Tibial nerve (tissue), 4 donors: Measurements from ENCODE around the gene MAGEA2. TPM values are rescaled to one million over a fixed set of nuclear protein-coding genes. Genes with fewer than 3 reads are reported as not detected.
"Not testable (repeated sequence)": the region's sequence is repeated elsewhere in the genome, so short reads cannot be mapped to it uniquely, and the experiment has no call there.

Source experiments
- DNase-seq, 2 donors: peaks; one replicate each; pipeline ENCODE4 v3.0.0-alpha.2; 2019; ENCODE audit warnings: low spot score in 2 of 2
- H3K27ac ChIP-seq, 4 donors: fragments of 200-600 bp; sonication (generic) in 3 of 4; one replicate each; pipeline ENCODE4 v1.5.1; 2017 to 2019; ENCODE audit warnings: mild to moderate bottlenecking in 1 of 4
- H3K27me3 ChIP-seq, 2 donors: fragments of 200-600 bp; sonication (generic) in 1 of 2; one replicate each; pipeline versions ENCODE4 v1.5.1 to v1.6.0; 2017 to 2019
- H3K36me3 ChIP-seq, 3 donors: fragments of 200-600 bp; sonication (generic); one replicate each; pipeline ENCODE4 v1.5.1; 2018 to 2019
- H3K4me1 ChIP-seq, 4 donors: fragments of 200-600 bp; sonication (generic) in 3 of 4; one replicate each; pipeline ENCODE4 v1.5.1; 2017 to 2019
- H3K4me3 ChIP-seq, 4 donors: fragments of 200-600 bp; sonication (generic) in 3 of 4; one replicate each; pipeline ENCODE4 v1.5.1; 2017 to 2019; ENCODE audit warnings: mild to moderate bottlenecking in 1 of 4, moderate library complexity in 1 of 4
- H3K9me3 ChIP-seq, 4 donors: fragments of 200-600 bp; sonication (generic) in 3 of 4; one replicate each; pipeline ENCODE4 v1.5.1; 2017 to 2019
- CTCF ChIP-seq, 5 experiments: fragments of 200-600 bp in 3 of 5; fragments of 450-650 bp in 2 of 5; sonication (generic) in 3 of 5; IDR thresholded peaks; one replicate each; pipeline ENCODE4 v1.5.1; 2016 to 2019; ENCODE audit warnings: antibody characterized with exemption in 5 of 5, mild to moderate bottlenecking in 3 of 5, moderate library complexity in 2 of 5
- EP300 ChIP-seq, 2 donors: sonication (generic); formaldehyde crosslinking; IDR thresholded peaks; one replicate each; pipeline ENCODE4 v1.6.1; 2017; ENCODE audit warnings: antibody characterized with exemption in 2 of 2, mild to moderate bottlenecking in 1 of 2
- POLR2A ChIP-seq, 2 donors: fragments of 450-650 bp; IDR thresholded peaks; one replicate each; pipeline ENCODE4 v1.6.1; 2017; ENCODE audit warnings: antibody characterized with exemption in 2 of 2, mild to moderate bottlenecking in 2 of 2, moderate library complexity in 2 of 2
- WGBS, 2 donors: methylation state at CpG; one replicate each; pipeline ENCODE4 v1.1.5; 2018; 5-methylcytosine and 5-hydroxymethylcytosine counted together
- total RNA-seq, 4 donors: library from RNA; depleted of rRNA; stranded (reverse); fragments of >200 nt; gene quantifications; one replicate each; pipeline ENCODE4 v1.1.0, GENCODE V29; 2016

MAGEA2 gene
- total RNA-seq, 4 donors from 2014 or later, result not detected

GRCh38 chrX:152725409-152725808, 28.2 kb downstream of the MAGEA2 start:
- no peaks in the 10 kb centered on the region for H3K9me3 ChIP-seq
- no peak for DNase-seq
- H3K4me3 ChIP-seq, result no peak overlapping the region
- TF ChIP-seq CTCF (IDR thresholded peaks at IDR 0.05), result no peak
- no peak for TF ChIP-seq POLR2A (IDR thresholded peaks at IDR 0.05)
- TF ChIP-seq EP300 (IDR thresholded peaks at IDR 0.05), result no peak
- WGBS, 2 donors, result 66 to 79% methylated on average over 7 of the region's 7 CpGs
- no peak overlapping the region for H3K27ac ChIP-seq
- no peaks in the 10 kb centered on the region for H3K4me1 ChIP-seq
- H3K27me3 ChIP-seq, result no peaks in the 10 kb centered on the region
- H3K36me3 ChIP-seq, result no peaks in the 10 kb centered on the region

- not testable (repeated sequence) for H3K36me3 ChIP-seq, H3K27me3 ChIP-seq, H3K4me3 ChIP-seq, H3K27ac ChIP-seq, H3K9me3 ChIP-seq, H3K4me1 ChIP-seq, DNase-seq
- no CpG with 5 or more reads among the region's 35 CpGs for WGBS, 2 donors
Measured at GRCh38 chrX:152713815-152714787, 39.5 kb downstream of the MAGEA2 start, which contains the start of gene MAGEA2B. TSS of gene MAGEA2B (plus strand) at chrX:152714628. CDS start at chrX:152717107, 2,479 bp downstream.

GRCh38 chrX:152713195-152713594, 40.4 kb downstream of the MAGEA2 start:
- WGBS, 2 donors, result no CpG with 5 or more reads among the region's 5 CpGs
- not testable (repeated sequence) for H3K36me3 ChIP-seq, H3K27ac ChIP-seq, DNase-seq, H3K9me3 ChIP-seq, H3K27me3 ChIP-seq, H3K4me1 ChIP-seq, H3K4me3 ChIP-seq

GRCh38 chrX:152709173-152709572, 44.5 kb downstream of the MAGEA2 start, which contains the start of gene CSAG2:
TSS of gene CSAG2 (minus strand) at chrX:152709273. CDS start at chrX:152709112, 161 bp downstream.
- not testable (repeated sequence) for H3K27ac ChIP-seq, H3K4me1 ChIP-seq, H3K36me3 ChIP-seq, H3K27me3 ChIP-seq, H3K4me3 ChIP-seq, DNase-seq, H3K9me3 ChIP-seq
- no CpG with 5 or more reads among the region's 2 CpGs for WGBS, 2 donors

- not testable (repeated sequence) for H3K4me1 ChIP-seq, H3K27ac ChIP-seq, H3K4me3 ChIP-seq, H3K9me3 ChIP-seq, H3K36me3 ChIP-seq, H3K27me3 ChIP-seq, DNase-seq
- 86% methylated on average over 4 of the region's 7 CpGs; no CpG with 5 or more reads in 1 of the 2 donors for WGBS, 2 donors
Measured at GRCh38 chrX:152706500-152706899, 47.1 kb downstream of the MAGEA2 start.

- H3K36me3 ChIP-seq, H3K27me3 ChIP-seq, DNase-seq, H3K4me3 ChIP-seq, H3K27ac ChIP-seq, H3K9me3 ChIP-seq, H3K4me1 ChIP-seq: not testable (repeated sequence)
- WGBS, 2 donors, result 90 to 100% methylated on average over 2 to 4 of the region's 5 CpGs
Measured at GRCh38 chrX:152700390-152700789, 53.3 kb downstream of the MAGEA2 start.

Other genes starting within 250 kb of the MAGEA2 start
- 1 to 10 TPM in 2 of 4 donors, under 1 TPM in 2; 0.90 to 2.3 (median 1.4) TPM for gene GABRQ, start 115.9 kb downstream of the MAGEA2 start, total RNA-seq
- not detected for gene MAGEA3, start 55.0 kb downstream of the MAGEA2 start, total RNA-seq
- not detected for gene CSAG2, start 44.6 kb downstream of the MAGEA2 start, total RNA-seq
- not detected for gene MAGEA2B, start 39.2 kb downstream of the MAGEA2 start, total RNA-seq
- not detected for gene CSAG1, start 20.1 kb downstream of the MAGEA2 start, total RNA-seq
- gene MAGEA12, start 20.1 kb downstream of the MAGEA2 start, total RNA-seq, result not detected
- not detected for gene CSAG3, start 5.4 kb upstream of the MAGEA2 start, total RNA-seq
- not detected for gene MAGEA6, start 15.8 kb upstream of the MAGEA2 start, total RNA-seq
- 10 to 100 TPM; 21.6 to 43.7 (median 28.3) TPM for gene CETN2, start 76.9 kb upstream of the MAGEA2 start, total RNA-seq
- gene NSDHL, start 77.2 kb upstream of the MAGEA2 start, total RNA-seq, result 10 to 100 TPM in 3 of 4 donors, 1 to 10 TPM in 1; 8.0 to 16.8 (median 12.5) TPM
- 10 to 100 TPM; 17.1 to 55.1 (median 28.6) TPM for gene ZNF185, start 144.2 kb upstream of the MAGEA2 start, total RNA-seq
- not detected for gene PNMA5, start 240.3 kb upstream of the MAGEA2 start, total RNA-seq